Measurements from ENCODE around the gene ALLC. TPM values are rescaled to one million over a fixed set of nuclear protein-coding genes. Genes with fewer than 3 reads are reported as not detected.

The ALLC gene
- total RNA-seq, 1 experiment from 2014 or later, result not detected

GRCh38 chr2:3751251-3751650 is 93.3 kb downstream of the ALLC start:
- TF ChIP-seq, protein P1, sequence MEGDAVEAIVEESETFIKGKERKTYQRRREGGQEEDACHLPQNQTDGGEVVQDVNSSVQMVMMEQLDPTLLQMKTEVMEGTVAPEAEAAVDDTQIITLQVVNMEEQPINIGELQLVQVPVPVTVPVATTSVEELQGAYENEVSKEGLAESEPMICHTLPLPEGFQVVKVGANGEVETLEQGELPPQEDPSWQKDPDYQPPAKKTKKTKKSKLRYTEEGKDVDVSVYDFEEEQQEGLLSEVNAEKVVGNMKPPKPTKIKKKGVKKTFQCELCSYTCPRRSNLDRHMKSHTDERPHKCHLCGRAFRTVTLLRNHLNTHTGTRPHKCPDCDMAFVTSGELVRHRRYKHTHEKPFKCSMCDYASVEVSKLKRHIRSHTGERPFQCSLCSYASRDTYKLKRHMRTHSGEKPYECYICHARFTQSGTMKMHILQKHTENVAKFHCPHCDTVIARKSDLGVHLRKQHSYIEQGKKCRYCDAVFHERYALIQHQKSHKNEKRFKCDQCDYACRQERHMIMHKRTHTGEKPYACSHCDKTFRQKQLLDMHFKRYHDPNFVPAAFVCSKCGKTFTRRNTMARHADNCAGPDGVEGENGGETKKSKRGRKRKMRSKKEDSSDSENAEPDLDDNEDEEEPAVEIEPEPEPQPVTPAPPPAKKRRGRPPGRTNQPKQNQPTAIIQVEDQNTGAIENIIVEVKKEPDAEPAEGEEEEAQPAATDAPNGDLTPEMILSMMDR (IDR thresholded peaks at IDR 0.05; ENCODE audit: unreplicated experiment), result no peak
- H3K36me3 Mint-ChIP-seq (ENCODE audit: insufficient read depth, unreplicated experiment), result no peaks in the 10 kb centered on the region
- no TSS peak for BruUV-seq (replicated peaks)
- ChIA-PET POLR2A (no interaction called here), CTCF (interaction anchor here (0.9 to 1.1 kb wide), 2 partner anchors 23 to 1012 kb away, joined by 3 read pairs; no protein-coding TSS in a partner anchor)
- H3K27me3 Mint-ChIP-seq (ENCODE audit: insufficient read depth, unreplicated experiment), result peaks cover 32% of the 10 kb centered on the region
- no peak for DNase-seq (ENCODE audit: unreplicated experiment)
- H3K4me1 Mint-ChIP-seq (ENCODE audit: insufficient read depth, unreplicated experiment), result peaks cover 9% of the 10 kb centered on the region
- H3K4me3 Mint-ChIP-seq (ENCODE audit: unreplicated experiment), result no peak overlapping the region
- H3K9me3 Mint-ChIP-seq (ENCODE audit: unreplicated experiment), result no peaks in the 10 kb centered on the region
- no peak overlapping the region for H3K27ac Mint-ChIP-seq (ENCODE audit: low read depth, unreplicated experiment)
- intact Hi-C loops (cut with micrococcal nuclease), result no loop called here

- ChIA-PET POLR2A (no interaction called here), CTCF (interaction anchor here (1.1 kb wide), 1 partner anchor 24 kb away, joined by 3 read pairs; no protein-coding TSS in a partner anchor)
- TF ChIP-seq, protein P1 (IDR thresholded peaks at IDR 0.05; ENCODE audit: unreplicated experiment), result no peak
- no peaks in the 10 kb centered on the region for H3K36me3 Mint-ChIP-seq (ENCODE audit: insufficient read depth, unreplicated experiment)
- BruUV-seq (replicated peaks), result no TSS peak
- H3K27me3 Mint-ChIP-seq (ENCODE audit: insufficient read depth, unreplicated experiment), result peaks cover 32% of the 10 kb centered on the region
- no peak overlapping the region for H3K4me3 Mint-ChIP-seq (ENCODE audit: unreplicated experiment)
- no peak overlapping the region for H3K27ac Mint-ChIP-seq (ENCODE audit: low read depth, unreplicated experiment)
- peaks cover 14% of the 10 kb centered on the region for H3K4me1 Mint-ChIP-seq (ENCODE audit: insufficient read depth, unreplicated experiment)
- no peaks in the 10 kb centered on the region for H3K9me3 Mint-ChIP-seq (ENCODE audit: unreplicated experiment)
- intact Hi-C loops (cut with micrococcal nuclease), result no loop called here
- no peak for DNase-seq (ENCODE audit: unreplicated experiment)
Observed at GRCh38 chr2:3751806-3752205, 93.8 kb downstream of the ALLC start.

Other genes starting within 250 kb of the ALLC start
- gene ADI1, start 138.7 kb upstream of the ALLC start, total RNA-seq (2022), result 50.1 and 61.9 TPM in 2 replicates
- 43.2 and 48.3 TPM in 2 replicates for gene RNASEH1, start 99.9 kb upstream of the ALLC start, total RNA-seq (2022)
- gene RPS7, start 82.9 kb upstream of the ALLC start, total RNA-seq (2022), result 1,765 and 1,834 TPM in 2 replicates
- not detected in 2 replicates for gene COLEC11, start 63.1 kb upstream of the ALLC start, total RNA-seq (2022)
- gene DCDC2C, start 45.4 kb downstream of the ALLC start, total RNA-seq (2022), result not detected in 2 replicates

Data from MCF 10A (cell line).